Upper lobe of left lung (tissue), 6 donors: ENCODE results near the gene TMEM240. TPM values are rescaled to one million over a fixed set of nuclear protein-coding genes. Genes with fewer than 3 reads are reported as not detected.
"Not testable (repeated sequence)": the region's sequence is repeated elsewhere in the genome, so short reads cannot be mapped to it uniquely, and the experiment has no call there.

ENCODE experiments used
- ATAC-seq, 2 donors: fragments of 200-7000 bp; cut with Tn5 transposase; one replicate each; pipeline ENCODE4 v1.9.1; 2022; ENCODE audit warnings: mild to moderate bottlenecking in 2 of 2, moderate library complexity in 2 of 2; ENCODE audit not compliant: low FRiP score in 2 of 2
- DNase-seq, 2 donors: peaks; one replicate each; pipeline ENCODE4 v3.0.0-alpha.2; 2019 to 2020
- H3K27ac ChIP-seq, 4 donors: fragments of 200-600 bp; sonication (generic); one replicate each; pipeline ENCODE4 v1.5.1; 2016 to 2019
- H3K27me3 ChIP-seq, 4 donors: fragments of 200-600 bp; sonication (generic); one replicate each; pipeline ENCODE4 v1.5.1; 2017 to 2019
- H3K36me3 ChIP-seq, 4 donors: fragments of 200-600 bp; sonication (generic); one replicate each; pipeline ENCODE4 v1.5.1; 2016 to 2019
- H3K4me1 ChIP-seq, 4 donors: fragments of 200-600 bp; sonication (generic); one replicate each; pipeline ENCODE4 v1.5.1; 2018 to 2019
- H3K4me3 ChIP-seq, 4 donors: fragments of 200-600 bp; sonication (generic); one replicate each; pipeline ENCODE4 v1.5.1; 2017 to 2019; ENCODE audit warnings: mild to moderate bottlenecking in 2 of 4, moderate library complexity in 1 of 4
- H3K9me3 ChIP-seq, 4 donors: fragments of 200-600 bp; sonication (generic); one replicate each; pipeline ENCODE4 v1.5.1; 2018 to 2019
- CTCF ChIP-seq, 6 experiments: fragments of 450-650 bp in 4 of 6; fragments of 200-600 bp in 2 of 6; sonication (generic) in 2 of 6; IDR thresholded peaks; one replicate each; pipeline ENCODE4 v1.5.1; 2016 to 2019; ENCODE audit warnings: antibody characterized with exemption in 6 of 6
- EP300 ChIP-seq, 4 donors: sonication (generic); formaldehyde crosslinking; IDR thresholded peaks; one replicate each; pipeline ENCODE4 v1.5.1; 2017; ENCODE audit warnings: antibody characterized with exemption in 4 of 4, control low read depth in 2 of 4
- POLR2A ChIP-seq, 4 donors: fragments of 450-650 bp; IDR thresholded peaks; one replicate each; pipeline ENCODE4 v1.5.1; 2016 to 2017; ENCODE audit warnings: antibody characterized with exemption in 4 of 4, mild to moderate bottlenecking in 2 of 4
- POLR2AphosphoS5 ChIP-seq, 2 donors: sonication (generic); formaldehyde crosslinking; IDR thresholded peaks; one replicate each; pipeline ENCODE4 v1.5.1; 2017; ENCODE audit warnings: antibody characterized with exemption in 2 of 2
- WGBS, 2 donors: methylation state at CpG; one replicate each; pipeline ENCODE4 v1.1.5; 2017 to 2018; 5-methylcytosine and 5-hydroxymethylcytosine counted together
- total RNA-seq, 6 donors: library from RNA; depleted of rRNA in 4 of 6; stranded (reverse); fragments of >200 nt in 4 of 6; gene quantifications; one replicate each; pipeline versions ENCODE4 v1.1.0 to v1.2.1, GENCODE V29; 2016 to 2021
- donor health status: DM: no; HTN: no; CAD: no; lungs with moderate emphysema.
- donor health status: DM: no; HTN: yes; CAD: no; lungs with severe emphysema.

TMEM240 gene
- total RNA-seq, 6 donors from 2014 or later, result 1.8 to 3.6 (median 3.1) TPM; not detected in 1

DNA sequence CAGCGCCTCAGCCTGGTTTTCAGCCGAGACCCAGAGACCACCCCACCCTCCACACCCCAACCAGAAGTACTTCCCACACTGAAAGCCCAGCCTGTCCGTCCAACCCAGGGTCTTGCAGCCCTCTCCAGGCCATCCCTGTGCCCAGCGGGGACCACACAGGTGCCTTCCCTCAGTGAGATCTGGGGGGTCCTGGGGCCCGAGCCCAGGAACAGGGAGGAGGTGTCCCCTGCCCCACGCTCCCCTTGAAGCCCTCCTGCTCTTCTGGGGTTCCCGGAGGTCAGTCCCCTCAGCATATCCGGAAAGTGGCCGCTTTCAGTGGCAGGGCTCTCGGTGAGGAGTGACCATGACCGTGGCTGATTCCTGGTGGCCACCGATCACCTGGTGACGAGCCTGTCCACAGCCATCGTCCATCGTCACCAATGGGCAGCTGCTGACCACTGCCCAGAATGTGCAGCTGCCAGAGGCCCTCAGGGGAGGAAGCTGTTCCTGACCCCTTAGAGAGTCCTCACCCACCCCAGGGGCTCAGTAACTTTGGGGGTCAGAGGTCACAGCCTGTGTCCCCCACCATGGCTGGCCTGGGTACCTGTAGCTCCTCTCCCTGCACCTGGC, 3.4 kb downstream of the TMEM240 start:
- Histone ChIP-seq H3K4me1 (peaks cover 17 to 29% (median 18%) of the 10 kb centered on the region in 4 donors), H3K36me3 (peaks cover 0 to 20% (median 15%) of the 10 kb centered on the region in 4 donors), H3K27ac (no peak overlapping the region), H3K27me3 (no peaks in the 10 kb centered on the region), H3K4me3 (no peak overlapping the region), H3K9me3 (peaks cover 0 to 4% (median 0%) of the 10 kb centered on the region in 4 donors)
- DNase-seq (peak in 1 of 2 donors; percentile 34), ATAC-seq (no peak)
- no peak for TF ChIP-seq EP300 (IDR thresholded peaks at IDR 0.05)
- TF ChIP-seq CTCF (IDR thresholded peaks at IDR 0.05), result no peak
- no peak for TF ChIP-seq POLR2AphosphoS5 (IDR thresholded peaks at IDR 0.05)
- no peak for TF ChIP-seq POLR2A (IDR thresholded peaks at IDR 0.05)
- 97 to 98% methylated on average over 11 to 15 of the region's 15 CpGs for WGBS, 2 donors

DNA sequence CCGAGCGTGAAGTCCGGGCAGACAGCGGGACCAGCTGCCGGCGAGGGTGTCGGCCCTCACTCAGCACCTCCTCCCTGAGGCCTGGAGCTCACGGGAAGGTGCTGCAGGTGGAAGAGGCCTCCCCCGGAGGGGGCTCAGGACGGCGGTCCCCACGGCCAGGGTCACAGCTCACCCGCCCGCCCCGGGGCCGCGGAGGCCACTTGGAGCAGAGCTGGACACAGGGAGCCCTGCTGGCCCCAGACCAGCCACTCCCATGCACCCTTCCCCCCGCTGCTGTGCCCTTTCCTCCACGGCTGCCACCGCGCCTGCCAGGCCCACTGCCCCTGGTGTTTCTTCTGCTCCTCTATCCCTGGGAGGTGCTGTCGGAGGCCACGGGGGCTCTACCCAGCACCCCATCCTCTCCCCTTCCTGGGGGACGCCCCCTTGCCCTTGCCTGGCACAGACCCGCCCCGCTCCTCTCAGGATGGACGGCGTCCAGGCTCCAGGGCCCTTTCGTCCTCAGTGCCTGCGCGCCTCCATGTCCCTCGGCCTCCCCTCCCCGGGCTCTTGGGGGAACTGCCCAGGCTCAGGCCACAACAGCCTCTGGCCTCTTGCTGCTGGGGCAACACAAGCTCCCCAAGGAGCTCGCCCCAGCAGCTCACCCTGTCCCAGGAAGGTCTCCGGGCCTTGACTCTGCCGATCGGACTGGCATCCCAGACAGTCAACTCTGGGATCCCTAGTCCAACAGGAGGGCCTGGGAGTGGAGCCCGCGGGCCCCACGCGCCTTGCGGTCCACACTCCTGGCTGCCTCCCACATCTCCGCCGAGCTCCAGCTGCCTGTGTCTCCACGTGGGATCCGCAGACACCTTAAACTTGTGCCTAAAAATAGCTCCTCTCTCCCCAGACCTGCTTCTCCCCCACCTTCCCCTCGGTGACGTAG, 4.1 kb downstream of the TMEM240 start:
- no peaks in the 10 kb centered on the region for H3K27me3 ChIP-seq
- no peak overlapping the region for H3K27ac ChIP-seq
- no peak for TF ChIP-seq POLR2A (IDR thresholded peaks at IDR 0.05)
- no peak for TF ChIP-seq POLR2AphosphoS5 (IDR thresholded peaks at IDR 0.05)
- no peak for TF ChIP-seq CTCF (IDR thresholded peaks at IDR 0.05)
- no peak for TF ChIP-seq EP300 (IDR thresholded peaks at IDR 0.05)
- peaks cover 0 to 11% (median 2%) of the 10 kb centered on the region in 4 donors for H3K9me3 ChIP-seq
- no peak for ATAC-seq
- H3K4me1 ChIP-seq, result peaks cover 16 to 28% (median 17%) of the 10 kb centered on the region in 4 donors
- DNase-seq, result peak in 1 of 2 donors; percentile 83
- WGBS, 2 donors, result 85 to 88% methylated on average over 30 to 38 of the region's 48 CpGs
- H3K4me3 ChIP-seq, result no peak overlapping the region
- H3K36me3 ChIP-seq, result peaks cover 0 to 12% (median 11%) of the 10 kb centered on the region in 4 donors

- ATAC-seq, result no peak
- Histone ChIP-seq H3K4me3 (no peak overlapping the region), H3K4me1 (peaks cover 9 to 20% (median 10%) of the 10 kb centered on the region in 4 donors), H3K36me3 (peaks cover 0 to 8% (median 6%) of the 10 kb centered on the region in 4 donors), H3K9me3 (peaks cover 0 to 11% (median 3%) of the 10 kb centered on the region in 4 donors), H3K27ac (no peak overlapping the region), H3K27me3 (no peaks in the 10 kb centered on the region)
- DNase-seq, result peak in 1 of 2 donors; percentile 81
- TF ChIP-seq POLR2AphosphoS5 (IDR thresholded peaks at IDR 0.05) (no peak), EP300 (IDR thresholded peaks at IDR 0.05) (no peak), CTCF (IDR thresholded peaks at IDR 0.05) (no peak)
- WGBS, 2 donors, result 90 to 95% methylated on average over 32 to 34 of the region's 66 CpGs
Measured at GRCh38 chr1:1535201-1536018, 5.0 kb downstream of the TMEM240 start.

DNA sequence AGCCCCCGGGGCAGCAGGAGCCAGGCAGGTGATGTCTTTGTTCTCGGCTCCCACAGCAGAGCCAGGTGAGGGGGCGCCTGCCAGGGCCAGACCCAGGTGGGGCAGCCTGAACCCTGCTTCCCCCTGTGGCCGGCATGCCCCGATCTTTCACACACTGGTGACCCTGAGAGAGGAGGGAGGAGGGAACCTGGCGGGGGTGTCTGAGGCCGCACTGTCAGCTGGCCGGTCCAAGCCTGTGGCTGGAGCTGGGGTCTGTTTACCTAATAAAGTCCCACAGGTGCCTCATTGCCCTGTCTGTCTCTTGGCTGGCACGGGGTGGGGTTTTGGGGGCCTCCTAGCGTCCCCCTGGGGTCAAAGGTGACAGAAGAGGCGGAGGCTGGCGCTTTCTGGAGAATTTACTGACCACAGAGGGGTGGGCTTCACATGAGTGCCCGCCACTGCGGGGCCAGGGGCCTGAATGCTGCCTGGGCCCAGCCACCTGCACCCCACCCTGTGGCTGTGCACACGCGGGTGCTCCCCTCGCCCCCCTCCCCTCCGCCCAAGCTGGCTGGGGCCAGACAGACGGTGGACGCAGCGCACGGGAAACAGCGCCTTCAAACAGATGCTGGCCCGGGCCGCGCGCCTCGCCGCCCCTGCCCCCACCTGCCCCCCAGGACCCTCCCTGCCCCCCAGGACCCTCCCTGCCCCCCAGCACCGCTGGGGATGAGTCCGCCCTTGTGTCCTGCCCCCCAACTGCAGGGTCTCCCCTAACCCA, 5.8 kb downstream of the TMEM240 start:
- peaks cover 0 to 11% (median 3%) of the 10 kb centered on the region in 4 donors for H3K9me3 ChIP-seq
- ATAC-seq (peak in 1 of 2 donors; percentile 9), DNase-seq (peak in 1 of 2 donors; percentile 71)
- no peaks in the 10 kb centered on the region for H3K27me3 ChIP-seq
- peaks cover 0 to 11% (median 8%) of the 10 kb centered on the region in 4 donors for H3K36me3 ChIP-seq
- TF ChIP-seq CTCF (IDR thresholded peaks at IDR 0.05), result no peak
- no peak for TF ChIP-seq EP300 (IDR thresholded peaks at IDR 0.05)
- TF ChIP-seq POLR2AphosphoS5 (IDR thresholded peaks at IDR 0.05), result no peak
- TF ChIP-seq POLR2A (IDR thresholded peaks at IDR 0.05), result no peak
- H3K27ac ChIP-seq, result no peak overlapping the region
- peaks cover 7 to 11% (median 9%) of the 10 kb centered on the region in 4 donors for H3K4me1 ChIP-seq
- 90 to 93% methylated on average over 14 to 29 of the region's 31 CpGs for WGBS, 2 donors
- H3K4me3 ChIP-seq, result no peak overlapping the region

- not testable (repeated sequence) for H3K27me3 ChIP-seq, H3K4me3 ChIP-seq, H3K27ac ChIP-seq, H3K4me1 ChIP-seq, ATAC-seq
- peak in 1 of 2 donors; percentile 71 for DNase-seq
- H3K36me3 ChIP-seq, result peaks cover 0 to 16% (median 11%) of the 10 kb centered on the region in 4 donors
- peaks cover 0 to 11% (median 3%) of the 10 kb centered on the region in 4 donors for H3K9me3 ChIP-seq
- 89 to 93% methylated on average over 7 to 11 of the region's 18 CpGs for WGBS, 2 donors
Measured at GRCh38 chr1:1533894-1534291, 6.5 kb downstream of the TMEM240 start.

DNA sequence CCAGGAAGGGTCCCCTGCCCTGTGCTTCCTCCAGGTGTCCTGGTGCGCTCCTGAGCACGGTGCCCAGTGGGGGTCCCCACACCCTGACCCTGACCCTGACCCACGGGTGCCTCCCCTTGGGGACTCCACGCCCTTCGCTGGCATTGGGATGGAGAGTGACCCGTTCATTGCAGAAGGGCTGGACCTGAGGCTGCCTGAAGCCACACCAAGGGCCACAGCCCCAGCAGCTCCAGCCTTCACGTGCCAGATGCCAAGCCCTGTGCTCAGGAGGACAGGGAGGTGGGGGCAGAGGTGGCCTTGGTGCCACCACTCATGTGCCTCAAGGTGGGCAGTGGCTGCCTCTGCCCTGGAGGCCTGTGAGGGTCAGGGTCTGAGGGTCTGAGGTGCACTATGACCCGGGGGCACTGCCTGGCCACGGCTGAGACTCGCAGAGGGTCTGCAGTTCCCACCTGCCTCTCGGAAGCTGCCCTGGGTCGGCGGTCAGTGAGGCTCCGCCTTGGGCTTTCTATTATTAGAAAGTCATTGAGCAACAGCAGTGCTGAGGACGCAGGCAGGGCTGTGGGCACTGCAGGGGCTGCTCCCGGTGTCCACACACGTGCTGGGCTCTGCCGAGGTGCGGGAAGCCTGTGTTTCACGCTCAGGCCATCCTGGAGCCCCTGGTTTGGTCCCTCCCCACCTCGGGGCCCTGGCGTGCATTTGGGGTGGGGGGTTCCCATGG, 7.1 kb downstream of the TMEM240 start:
- not testable (repeated sequence) for H3K27me3 ChIP-seq, H3K4me1 ChIP-seq, H3K27ac ChIP-seq, H3K4me3 ChIP-seq
- 52% methylated on average over 14 of the region's 22 CpGs; no CpG with 5 or more reads in 1 of the 2 donors for WGBS, 2 donors
- Histone ChIP-seq H3K36me3 (peaks cover 0 to 22% (median 16%) of the 10 kb centered on the region in 4 donors), H3K9me3 (peaks cover 0 to 11% (median 3%) of the 10 kb centered on the region in 4 donors)
- peak in 1 of 2 donors; percentile 45 for ATAC-seq
- DNase-seq, result peak in 1 of 2 donors; percentile 58
